GM21390 (cell line): ENCODE measurements around the gene GLDC.
A peak's percentile ranks its signal among the peaks of the same experiment; 100 is the strongest.

Experiments
- ATAC-seq: cut with Tn5 transposase; IDR thresholded peaks from one replicate; pipeline ENCODE4 v1.9.1; 2021; ENCODE audit not compliant: unreplicated experiment

Gene GLDC

GRCh38 chr9:6665628-6666027, 20.1 kb upstream of the GLDC start:
- ATAC-seq: no peak

DNA sequence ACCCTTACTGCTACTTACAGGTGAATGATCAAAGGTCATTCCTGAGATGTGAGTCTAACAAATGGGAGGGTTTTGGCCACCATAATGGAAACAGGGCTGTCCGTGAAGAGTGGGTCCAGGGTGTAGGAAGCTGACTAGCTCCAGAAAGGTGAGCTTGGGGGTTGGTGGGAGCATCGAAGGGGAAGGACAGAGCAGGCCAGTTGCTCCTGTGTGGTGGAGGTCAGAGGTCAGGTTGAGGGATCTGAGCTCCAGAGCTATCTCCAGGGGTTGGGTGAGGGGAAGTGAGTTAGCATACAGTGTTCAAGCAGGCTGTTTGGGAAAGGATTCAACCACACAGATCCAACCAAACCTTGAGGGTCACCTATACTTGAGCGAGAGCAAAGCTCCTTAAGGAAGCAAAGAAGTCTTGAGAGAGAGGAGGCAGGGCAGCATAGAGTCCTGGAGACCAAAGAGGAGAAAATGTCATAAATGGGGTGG, 18.7 kb upstream of the GLDC start:
- no peak for ATAC-seq

DNA sequence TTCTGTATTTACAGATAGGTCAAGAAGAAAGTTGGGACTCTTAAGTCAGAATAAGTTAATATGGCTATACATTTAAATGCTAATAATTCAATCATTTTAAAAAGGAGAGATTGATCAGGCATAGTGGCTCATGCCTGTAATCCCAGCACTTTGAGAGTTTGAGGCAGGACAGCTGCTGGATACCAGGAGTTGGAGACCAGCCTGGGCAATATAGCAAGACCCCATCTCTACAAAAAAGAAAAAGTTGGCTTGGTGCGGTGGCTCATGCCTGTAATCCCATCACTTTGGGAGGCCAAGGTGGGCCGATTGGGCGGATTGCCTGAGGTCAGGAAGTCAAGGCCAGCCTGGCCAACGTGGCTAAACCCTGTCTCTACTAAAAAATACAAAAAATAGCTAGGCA, 15.0 kb upstream of the GLDC start:
- ATAC-seq: no peak

GRCh38 chr9:6658628-6659353, 13.3 kb upstream of the GLDC start:
- no peak for ATAC-seq

GRCh38 chr9:6656614-6657300, 11.2 kb upstream of the GLDC start:
- no peak for ATAC-seq

DNA sequence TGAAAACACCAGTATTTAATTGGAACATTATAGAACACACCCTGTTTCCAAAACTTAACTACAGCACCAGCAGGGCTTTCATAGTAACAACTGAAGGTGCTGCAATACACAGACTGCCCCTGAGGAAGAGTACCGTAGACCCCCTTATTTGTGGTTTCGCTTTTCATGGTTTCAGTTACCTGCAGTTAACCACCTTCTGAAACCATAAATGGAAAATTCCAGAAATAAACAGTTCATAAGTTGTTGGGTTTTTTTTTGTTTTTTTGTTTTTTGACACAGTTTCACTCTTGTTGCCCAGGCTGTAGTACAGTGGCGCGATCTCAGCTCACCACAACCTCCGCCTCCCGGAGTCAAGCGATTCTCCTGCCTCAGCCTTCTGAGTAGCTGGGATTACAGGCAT, 9.5 kb upstream of the GLDC start:
- ATAC-seq: peak; percentile 96

- peak; percentile 24 for ATAC-seq
Measured at GRCh38 chr9:6646293-6646636, 736 bp upstream of the GLDC start.

DNA sequence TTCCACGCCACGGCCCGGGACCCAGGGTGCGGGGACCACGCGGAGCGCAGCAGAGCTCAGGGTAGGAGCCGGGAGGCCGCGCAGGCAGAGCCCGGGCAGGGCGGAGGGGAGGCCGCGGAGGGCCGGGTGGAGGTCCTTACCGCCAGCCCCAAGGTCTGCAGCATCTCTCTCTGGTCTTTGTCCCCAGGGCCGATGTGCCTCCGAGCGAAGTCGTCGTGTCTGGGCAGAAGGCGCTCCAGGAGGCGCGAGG, 499 bp downstream of the GLDC start:
- peak; percentile 38 for ATAC-seq

GRCh38 chr9:6644346-6645104, 1.0 kb downstream of the GLDC start:
- ATAC-seq: no peak

- ATAC-seq: no peak
Measured at GRCh38 chr9:6641961-6642360, 3.6 kb downstream of the GLDC start.

GRCh38 chr9:6641561-6641960, 4.0 kb downstream of the GLDC start:
- ATAC-seq: no peak

- ATAC-seq: no peak
Measured at GRCh38 chr9:6641056-6641455, 4.5 kb downstream of the GLDC start.

- ATAC-seq: no peak
Measured at GRCh38 chr9:6640268-6641051, 5.1 kb downstream of the GLDC start.

DNA sequence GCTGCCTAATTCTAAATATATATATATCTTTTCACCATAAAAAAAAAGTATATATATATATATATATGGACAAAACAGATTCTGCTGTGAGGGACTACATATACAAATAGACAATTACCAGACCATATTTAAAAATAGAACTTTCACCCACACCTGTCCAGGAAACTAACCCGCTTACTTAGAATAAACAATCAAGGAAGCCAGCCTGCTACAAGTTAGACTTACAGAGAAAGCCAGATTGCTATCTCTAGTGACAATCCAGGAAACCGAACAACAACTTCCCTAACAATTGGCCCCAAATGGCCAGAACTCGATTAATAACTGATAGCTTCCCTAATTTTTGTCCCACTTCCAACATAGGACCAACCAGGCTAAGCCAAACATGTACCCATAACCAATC, 5.9 kb downstream of the GLDC start:
- ATAC-seq: no peak

GRCh38 chr9:6634444-6634843, 11.1 kb downstream of the GLDC start:
- no peak for ATAC-seq

- ATAC-seq: no peak
Measured at GRCh38 chr9:6633378-6633777, 12.2 kb downstream of the GLDC start.

DNA sequence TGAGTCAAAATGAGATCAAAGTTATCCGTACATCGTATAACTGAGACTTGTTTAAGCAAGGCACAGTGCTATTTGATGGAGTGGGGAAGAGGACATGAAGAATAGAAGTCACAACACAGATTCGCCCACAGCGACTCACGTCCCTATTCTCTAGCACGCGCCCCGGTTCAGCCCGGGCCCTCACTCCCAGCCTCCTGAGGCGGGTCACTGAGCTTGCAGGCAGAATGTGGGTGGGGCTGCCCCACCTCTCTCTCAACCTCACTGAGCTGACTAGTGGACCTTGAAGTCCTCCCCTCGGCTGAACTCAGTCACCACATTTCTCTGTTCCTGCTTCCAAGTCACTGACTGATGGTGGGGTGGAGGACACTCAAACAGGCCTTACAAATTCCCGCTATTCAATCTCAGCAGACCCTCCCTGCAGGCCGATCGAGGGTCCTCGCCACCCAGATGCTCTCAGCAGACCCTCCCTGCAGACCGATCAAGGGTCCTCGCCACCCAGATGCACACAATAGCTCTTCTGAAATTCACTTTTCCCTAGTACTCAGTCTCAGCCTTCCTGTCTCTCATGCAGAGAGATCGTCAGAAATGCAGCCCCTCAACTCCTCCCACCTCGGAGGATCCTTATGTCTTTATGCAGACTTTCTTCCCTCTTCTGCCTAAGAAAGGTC, 12.9 kb downstream of the GLDC start:
- ATAC-seq: peak; percentile 95

DNA sequence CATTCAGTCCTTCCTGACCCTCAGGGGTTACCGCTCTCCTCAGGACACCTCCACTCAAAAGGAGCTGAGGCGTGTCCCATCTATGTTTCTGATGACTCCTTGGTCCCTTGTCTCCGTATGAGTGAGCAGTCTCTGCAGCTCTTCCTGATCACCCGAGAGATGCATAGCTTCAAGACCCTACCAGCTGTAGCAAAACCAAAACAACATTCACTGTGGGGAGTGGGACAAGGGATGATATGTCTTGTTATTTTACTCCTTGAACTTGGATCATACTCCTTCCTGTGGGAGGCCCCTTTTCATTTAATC, 14.4 kb downstream of the GLDC start:
- peak; percentile 19 for ATAC-seq

- peak; percentile 56 for ATAC-seq
Measured at GRCh38 chr9:6630502-6631206, 14.9 kb downstream of the GLDC start.

DNA sequence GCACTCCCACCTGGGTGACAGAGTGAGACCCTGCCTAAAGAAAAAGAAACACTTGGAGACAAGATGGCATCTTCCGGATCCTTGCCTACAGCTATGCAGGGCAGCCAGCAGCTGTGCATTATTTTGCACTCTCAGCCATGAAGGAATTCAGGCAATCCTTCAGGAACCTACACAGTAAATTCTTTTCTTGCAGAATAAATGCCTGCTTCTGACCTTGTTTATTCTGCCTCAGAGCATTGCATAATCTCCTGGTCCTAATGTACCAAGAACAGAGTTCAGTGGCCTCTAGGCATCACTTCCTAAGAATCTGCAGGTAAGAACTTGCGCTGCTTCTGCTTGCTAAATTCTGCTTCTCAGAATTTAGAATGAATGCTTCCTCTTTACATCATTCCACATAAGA, 16.8 kb downstream of the GLDC start:
- ATAC-seq: no peak

DNA sequence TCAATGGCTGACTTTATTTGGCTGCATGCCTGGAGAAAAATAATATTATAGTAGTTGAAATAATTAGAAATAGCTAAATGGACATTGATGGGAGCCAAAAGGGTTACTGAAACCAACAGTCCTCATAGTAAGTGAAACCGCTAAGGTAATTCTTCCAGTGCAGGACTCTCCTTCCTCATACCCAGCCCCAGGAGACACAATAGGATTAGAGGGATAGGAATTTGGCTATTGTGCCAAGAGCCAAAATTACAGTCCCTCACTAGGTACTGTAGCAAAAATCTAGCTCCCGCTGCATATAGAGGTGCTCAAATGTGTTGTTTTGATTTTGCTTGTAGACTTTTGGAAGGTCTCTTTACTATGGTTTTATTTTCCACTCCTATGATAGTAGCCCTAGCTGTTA, 20.2 kb downstream of the GLDC start:
- no peak for ATAC-seq
